ENCODE measurements around the gene POMT1. TPM values are rescaled to one million over a fixed set of nuclear protein-coding genes. Genes with fewer than 3 reads are reported as not detected.
A peak's percentile ranks its signal among the peaks of the same experiment; 100 is the strongest.

Gene POMT1
- total RNA-seq, 1 experiment from 2014 or later, result 34.1 TPM

DNA sequence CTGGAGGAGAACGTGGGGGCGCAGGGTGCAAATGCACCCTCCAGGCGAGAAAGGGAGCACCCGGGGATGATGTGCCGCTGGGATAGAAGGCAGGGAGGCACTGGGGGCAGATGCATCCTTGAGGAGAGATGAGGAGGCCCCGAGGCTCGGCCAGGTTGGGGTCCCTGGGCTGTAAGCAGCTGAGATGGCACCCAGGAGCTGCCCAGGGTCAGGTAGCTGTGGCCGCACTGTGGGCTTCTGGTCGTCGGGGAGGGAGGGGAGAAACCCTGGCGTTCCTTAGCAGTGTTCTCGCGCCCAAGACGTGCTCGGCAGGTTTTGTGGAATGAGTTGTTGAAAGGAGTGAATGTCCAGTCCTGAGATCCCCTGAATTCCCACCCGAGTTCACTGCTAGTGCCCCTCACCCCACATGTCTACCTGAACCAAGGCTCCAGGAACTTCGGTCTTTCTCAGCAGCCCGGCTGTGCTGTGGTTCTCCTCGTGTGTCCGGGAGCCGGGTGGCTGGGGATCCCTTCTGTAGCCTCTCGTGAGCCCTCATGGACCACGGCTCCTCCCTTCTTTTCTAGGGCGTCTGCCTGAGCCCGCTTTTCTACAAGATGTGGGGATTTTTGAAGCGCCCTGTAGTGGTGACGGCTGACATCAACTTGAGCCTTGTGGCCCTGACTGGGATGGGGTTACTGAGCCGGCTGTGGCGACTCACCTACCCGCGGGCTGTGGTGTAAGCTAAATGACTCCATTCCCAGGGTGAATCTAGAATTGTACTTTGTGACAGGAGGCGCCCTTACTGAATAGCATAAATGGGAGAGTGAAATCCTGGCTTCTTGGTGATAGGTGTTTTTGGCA is 1.1 kb downstream of the POMT1 start:
- Histone ChIP-seq H2BK12ac (ENCODE audit: insufficient read length, low read depth, low read length) (no peak overlapping the region), H4K5ac (ENCODE audit: insufficient read length, low read depth, low read length) (no peak overlapping the region), H3K14ac (ENCODE audit: insufficient read depth, low read length) (no peak overlapping the region), H3K27me3 (ENCODE audit: insufficient read depth, low read length) (no peaks in the 10 kb centered on the region), H3K23ac (ENCODE audit: insufficient read length, low read depth, low read length) (no peak overlapping the region), H2AK5ac (ENCODE audit: insufficient read length, low read length) (no peak overlapping the region), H3K4me1 (ENCODE audit: insufficient read depth, low read length) (no peaks in the 10 kb centered on the region), H2BK20ac (ENCODE audit: low read depth, low read length, poor library complexity, severe bottlenecking) (no peak overlapping the region), H2AFZ (ENCODE audit: low read length) (no peak overlapping the region), H4K20me1 (ENCODE audit: control insufficient read depth, insufficient read depth, insufficient read length) (peaks cover 2% of the 10 kb centered on the region), H3K27ac (ENCODE audit: insufficient read length, low read depth, low read length) (no peak overlapping the region), H3K79me1 (ENCODE audit: insufficient read depth, low read depth, low read length, poor library complexity, severe bottlenecking) (no peaks in the 10 kb centered on the region), H3K23me2 (ENCODE audit: insufficient read length, low read depth, low read length, poor library complexity, severe bottlenecking) (peaks cover 9% of the 10 kb centered on the region), H3K56ac (ENCODE audit: insufficient read length, low read depth, low read length) (no peak overlapping the region), H3K9me3 (ENCODE audit: control insufficient read depth, low read depth, low read length) (no peaks in the 10 kb centered on the region), H3K9ac (ENCODE audit: extremely low read depth, insufficient read length, low read length) (peak overlapping the region; percentile 21), H2BK120ac (ENCODE audit: low read depth, low read length, poor library complexity, severe bottlenecking) (no peak overlapping the region), H2BK15ac (ENCODE audit: low read depth, low read length) (no peak overlapping the region), H3K79me2 (ENCODE audit: insufficient read depth, low read length) (no peaks in the 10 kb centered on the region), H4K91ac (ENCODE audit: insufficient read length, low read depth, low read length) (no peak overlapping the region), H4K8ac (replicated peaks; ENCODE audit: insufficient read length, low read depth, low read length) (no peak overlapping the region), H3K4me2 (ENCODE audit: insufficient read depth, insufficient read length, low read length) (peak overlapping the region; percentile 58), H3K4ac (ENCODE audit: low read depth, low read length) (no peak overlapping the region), H3K18ac (ENCODE audit: insufficient read length, low read depth, low read length) (no peak overlapping the region), H3T11ph (ENCODE audit: low read length) (no peak overlapping the region), H2BK5ac (ENCODE audit: insufficient read length, low read length) (no peak overlapping the region)
- peak overlapping the region; percentile 86 to 90 for H3K4me3 Mint-ChIP-seq
- H3K27ac Mint-ChIP-seq, result peak overlapping the region in 2 of 3 experiments; percentile 62 to 94; a peak in 4 of 7 replicates
- no CpG with 5 or more reads among the region's 32 CpGs for WGBS (ENCODE audit: extremely low coverage, insufficient read length, low lambda C conversion rate)
- peaks cover 7% of the 10 kb centered on the region for H3K27me3 Mint-ChIP-seq (ENCODE audit: low read depth)
- no peaks in the 10 kb centered on the region for H3K9me3 Mint-ChIP-seq
- peak; percentile 49 for DNase-seq
- H3K36me3 Mint-ChIP-seq (ENCODE audit: insufficient read depth in 1 of 3, low read depth in 3 of 3), result peaks cover 7 to 52% (median 47%) of the 10 kb centered on the region in 3 experiments; a peak in 6 of 7 replicates
- peaks cover 37 to 55% of the 10 kb centered on the region in 2 experiments for H3K4me1 Mint-ChIP-seq
- TF ChIP-seq, protein P1, sequence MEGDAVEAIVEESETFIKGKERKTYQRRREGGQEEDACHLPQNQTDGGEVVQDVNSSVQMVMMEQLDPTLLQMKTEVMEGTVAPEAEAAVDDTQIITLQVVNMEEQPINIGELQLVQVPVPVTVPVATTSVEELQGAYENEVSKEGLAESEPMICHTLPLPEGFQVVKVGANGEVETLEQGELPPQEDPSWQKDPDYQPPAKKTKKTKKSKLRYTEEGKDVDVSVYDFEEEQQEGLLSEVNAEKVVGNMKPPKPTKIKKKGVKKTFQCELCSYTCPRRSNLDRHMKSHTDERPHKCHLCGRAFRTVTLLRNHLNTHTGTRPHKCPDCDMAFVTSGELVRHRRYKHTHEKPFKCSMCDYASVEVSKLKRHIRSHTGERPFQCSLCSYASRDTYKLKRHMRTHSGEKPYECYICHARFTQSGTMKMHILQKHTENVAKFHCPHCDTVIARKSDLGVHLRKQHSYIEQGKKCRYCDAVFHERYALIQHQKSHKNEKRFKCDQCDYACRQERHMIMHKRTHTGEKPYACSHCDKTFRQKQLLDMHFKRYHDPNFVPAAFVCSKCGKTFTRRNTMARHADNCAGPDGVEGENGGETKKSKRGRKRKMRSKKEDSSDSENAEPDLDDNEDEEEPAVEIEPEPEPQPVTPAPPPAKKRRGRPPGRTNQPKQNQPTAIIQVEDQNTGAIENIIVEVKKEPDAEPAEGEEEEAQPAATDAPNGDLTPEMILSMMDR (conservative IDR thresholded peaks at IDR 0.05), result no peak

Measured in H9 (cell line).